IMR-90 (cell line): ENCODE measurements around the gene SEL1L.

Experiments used
- BHLHE40 ChIP-seq: fragments of 150-350 bp; IDR thresholded peaks from 2 replicates; pipeline ENCODE4 v1.6.1; 2016; ENCODE audit warnings: mild to moderate bottlenecking, low read depth, low read length
- CEBPB ChIP-seq: IDR thresholded peaks from 2 replicates; pipeline ENCODE4 v1.6.1; 2012; ENCODE audit warnings: low read depth, low read length, improper control_type of control experiment
- FOS ChIP-seq: fragments of 150-350 bp; IDR thresholded peaks from 2 replicates; pipeline ENCODE4 v1.6.1; 2016; ENCODE audit warnings: low read depth, low read length
- MXI1 ChIP-seq: IDR thresholded peaks from 2 replicates; pipeline ENCODE4 v1.6.1; 2012; ENCODE audit warnings: low read depth, mild to moderate bottlenecking, low read length, moderate library complexity, borderline replicate concordance
- POLR2A ChIP-seq: IDR thresholded peaks from 2 replicates; pipeline ENCODE4 v1.6.1; 2012; ENCODE audit warnings: mild to moderate bottlenecking, low read depth, low read length
- RAD21 ChIP-seq: IDR thresholded peaks from 2 replicates; pipeline ENCODE4 v1.6.1; 2012; ENCODE audit warnings: low read length, improper control_type of control experiment
- RFX5 ChIP-seq: IDR thresholded peaks from 2 replicates; pipeline ENCODE4 v1.8.0; 2012; ENCODE audit warnings: low read depth, mild to moderate bottlenecking, low read length, moderate library complexity
- SMC3 ChIP-seq: fragments of 150-350 bp; IDR thresholded peaks from 2 replicates; pipeline ENCODE4 v1.6.1; 2016; ENCODE audit warnings: low read depth, mild to moderate bottlenecking, antibody characterized with exemption, low read length, moderate library complexity
- TF ChIP-seq, protein P1 (sequence below): fragments of 150-350 bp; IDR thresholded peaks from 2 replicates; pipeline ENCODE4 v1.6.1; 2016; ENCODE audit warnings: low read depth, mild to moderate bottlenecking, low read length, moderate library complexity, borderline replicate concordance
- TF ChIP-seq, protein P2 (sequence below): conservative IDR thresholded peaks from 2 replicates; pipeline ENCODE4 v1.5.1; 2012; ENCODE audit warnings: mild to moderate bottlenecking, low read depth, low read length, improper control_type of control experiment
- TF ChIP-seq, protein P3 (sequence below): fragments of 150-350 bp; IDR thresholded peaks from 2 replicates; pipeline ENCODE4 v1.6.1; 2017; ENCODE audit warnings: mild to moderate bottlenecking, antibody characterized with exemption, low read length, low read depth

- no peak for TF ChIP-seq POLR2A
- TF ChIP-seq, protein P1, sequence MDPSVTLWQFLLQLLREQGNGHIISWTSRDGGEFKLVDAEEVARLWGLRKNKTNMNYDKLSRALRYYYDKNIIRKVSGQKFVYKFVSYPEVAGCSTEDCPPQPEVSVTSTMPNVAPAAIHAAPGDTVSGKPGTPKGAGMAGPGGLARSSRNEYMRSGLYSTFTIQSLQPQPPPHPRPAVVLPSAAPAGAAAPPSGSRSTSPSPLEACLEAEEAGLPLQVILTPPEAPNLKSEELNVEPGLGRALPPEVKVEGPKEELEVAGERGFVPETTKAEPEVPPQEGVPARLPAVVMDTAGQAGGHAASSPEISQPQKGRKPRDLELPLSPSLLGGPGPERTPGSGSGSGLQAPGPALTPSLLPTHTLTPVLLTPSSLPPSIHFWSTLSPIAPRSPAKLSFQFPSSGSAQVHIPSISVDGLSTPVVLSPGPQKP, result no peak
- no peak for TF ChIP-seq RAD21
- TF ChIP-seq SMC3, result no peak
- TF ChIP-seq, protein P2, sequence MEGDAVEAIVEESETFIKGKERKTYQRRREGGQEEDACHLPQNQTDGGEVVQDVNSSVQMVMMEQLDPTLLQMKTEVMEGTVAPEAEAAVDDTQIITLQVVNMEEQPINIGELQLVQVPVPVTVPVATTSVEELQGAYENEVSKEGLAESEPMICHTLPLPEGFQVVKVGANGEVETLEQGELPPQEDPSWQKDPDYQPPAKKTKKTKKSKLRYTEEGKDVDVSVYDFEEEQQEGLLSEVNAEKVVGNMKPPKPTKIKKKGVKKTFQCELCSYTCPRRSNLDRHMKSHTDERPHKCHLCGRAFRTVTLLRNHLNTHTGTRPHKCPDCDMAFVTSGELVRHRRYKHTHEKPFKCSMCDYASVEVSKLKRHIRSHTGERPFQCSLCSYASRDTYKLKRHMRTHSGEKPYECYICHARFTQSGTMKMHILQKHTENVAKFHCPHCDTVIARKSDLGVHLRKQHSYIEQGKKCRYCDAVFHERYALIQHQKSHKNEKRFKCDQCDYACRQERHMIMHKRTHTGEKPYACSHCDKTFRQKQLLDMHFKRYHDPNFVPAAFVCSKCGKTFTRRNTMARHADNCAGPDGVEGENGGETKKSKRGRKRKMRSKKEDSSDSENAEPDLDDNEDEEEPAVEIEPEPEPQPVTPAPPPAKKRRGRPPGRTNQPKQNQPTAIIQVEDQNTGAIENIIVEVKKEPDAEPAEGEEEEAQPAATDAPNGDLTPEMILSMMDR, result no peak
- no peak for TF ChIP-seq CEBPB
- no peak for TF ChIP-seq MXI1
- TF ChIP-seq FOS, result no peak
- TF ChIP-seq RFX5, result no peak
- TF ChIP-seq, protein P3, sequence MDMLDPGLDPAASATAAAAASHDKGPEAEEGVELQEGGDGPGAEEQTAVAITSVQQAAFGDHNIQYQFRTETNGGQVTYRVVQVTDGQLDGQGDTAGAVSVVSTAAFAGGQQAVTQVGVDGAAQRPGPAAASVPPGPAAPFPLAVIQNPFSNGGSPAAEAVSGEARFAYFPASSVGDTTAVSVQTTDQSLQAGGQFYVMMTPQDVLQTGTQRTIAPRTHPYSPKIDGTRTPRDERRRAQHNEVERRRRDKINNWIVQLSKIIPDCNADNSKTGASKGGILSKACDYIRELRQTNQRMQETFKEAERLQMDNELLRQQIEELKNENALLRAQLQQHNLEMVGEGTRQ, result no peak
- no peak for TF ChIP-seq BHLHE40
Observed at GRCh38 chr14:81474685-81475324, 58.8 kb downstream of the SEL1L start.
